Nephron (organoid): ENCODE data around the gene NCOA7.

Experiments used
- H3K27ac Mint-ChIP-seq, 3 experiments: 2 replicates each; pipeline ENCODE4 v1.8.0; 2020; ENCODE audit warnings: mixed read lengths in 3 of 3, mild to moderate bottlenecking in 2 of 3, moderate library complexity in 1 of 3
- H3K27me3 Mint-ChIP-seq: 2 replicates; pipeline ENCODE4 v1.8.0; 2021; ENCODE audit warnings: low read depth, mild to moderate bottlenecking, moderate library complexity, mixed read lengths
- H3K36me3 Mint-ChIP-seq: 2 replicates; pipeline ENCODE4 v1.8.0; 2020; ENCODE audit warnings: low read depth, mixed read lengths
- H3K4me1 Mint-ChIP-seq: 2 replicates; pipeline ENCODE4 v1.8.0; 2020; ENCODE audit warnings: mixed read lengths
- H3K4me3 Mint-ChIP-seq, 3 experiments: 2 replicates each; pipeline ENCODE4 v1.8.0; 2020; ENCODE audit warnings: mild to moderate bottlenecking in 3 of 3, mixed read lengths in 3 of 3, moderate library complexity in 2 of 3
- H3K9me3 Mint-ChIP-seq: 2 replicates; pipeline ENCODE4 v1.8.0; 2020; ENCODE audit warnings: mixed read lengths
- CTCF ChIP-seq, 3 experiments: fragments of 200-600 bp; sonication (generic); IDR thresholded peaks; one replicate each; pipeline ENCODE4 v1.5.0; 2021; ENCODE audit warnings: antibody characterized with exemption in 3 of 3; ENCODE audit not compliant: unreplicated experiment in 3 of 3

The NCOA7 gene

GRCh38 chr6:125809570-125810170 lies 18.9 kb downstream of the NCOA7 start:
- Mint-ChIP-seq H3K27me3 (peaks cover 3% of the 10 kb centered on the region), H3K27ac (peak overlapping the region in 1 of 3 experiments; percentile 43), H3K4me1 (peaks cover 18% of the 10 kb centered on the region), H3K9me3 (no peaks in the 10 kb centered on the region), H3K4me3 (no peak overlapping the region), H3K36me3 (no peaks in the 10 kb centered on the region)
- no peak for TF ChIP-seq CTCF (IDR thresholded peaks at IDR 0.05; ENCODE audit: unreplicated experiment in 3 of 3)

- Mint-ChIP-seq H3K9me3 (no peaks in the 10 kb centered on the region), H3K27ac (peak overlapping the region in 1 of 3 experiments; percentile 62), H3K27me3 (peaks cover 3% of the 10 kb centered on the region), H3K36me3 (no peaks in the 10 kb centered on the region), H3K4me3 (no peak overlapping the region), H3K4me1 (peaks cover 24% of the 10 kb centered on the region)
- TF ChIP-seq CTCF (IDR thresholded peaks at IDR 0.05; ENCODE audit: unreplicated experiment in 3 of 3), result no peak
Measured at GRCh38 chr6:125810445-125810844, 19.7 kb downstream of the NCOA7 start.

- Mint-ChIP-seq H3K9me3 (no peaks in the 10 kb centered on the region), H3K36me3 (no peaks in the 10 kb centered on the region), H3K27ac (peak overlapping the region in 1 of 3 experiments; percentile 69), H3K4me1 (peaks cover 29% of the 10 kb centered on the region), H3K27me3 (peaks cover 3% of the 10 kb centered on the region), H3K4me3 (no peak overlapping the region)
- TF ChIP-seq CTCF (IDR thresholded peaks at IDR 0.05; ENCODE audit: unreplicated experiment in 3 of 3), result no peak
Measured at GRCh38 chr6:125811259-125811658, 20.5 kb downstream of the NCOA7 start.

- H3K4me3 Mint-ChIP-seq, result no peak overlapping the region
- peaks cover 31% of the 10 kb centered on the region for H3K4me1 Mint-ChIP-seq
- peak overlapping the region; percentile 12 to 84 (median 26) for H3K27ac Mint-ChIP-seq
- no peaks in the 10 kb centered on the region for H3K9me3 Mint-ChIP-seq
- no peak for TF ChIP-seq CTCF (IDR thresholded peaks at IDR 0.05; ENCODE audit: unreplicated experiment in 3 of 3)
- peaks cover 3% of the 10 kb centered on the region for H3K27me3 Mint-ChIP-seq
- no peaks in the 10 kb centered on the region for H3K36me3 Mint-ChIP-seq
Measured at GRCh38 chr6:125812394-125813292, 21.9 kb downstream of the NCOA7 start.

GRCh38 chr6:125814481-125814880 lies 23.7 kb downstream of the NCOA7 start:
- Mint-ChIP-seq H3K27me3 (no peaks in the 10 kb centered on the region), H3K4me1 (peaks cover 31% of the 10 kb centered on the region), H3K36me3 (no peaks in the 10 kb centered on the region), H3K4me3 (peak overlapping the region in 1 of 3 experiments; percentile 26), H3K27ac (peak overlapping the region; percentile 52 to 85 (median 66)), H3K9me3 (no peaks in the 10 kb centered on the region)
- TF ChIP-seq CTCF (IDR thresholded peaks at IDR 0.05; ENCODE audit: unreplicated experiment in 3 of 3), result no peak
